K562 (cell line): ENCODE results near the gene AEN. TPM values are rescaled to one million over a fixed set of nuclear protein-coding genes. Genes with fewer than 3 reads are reported as not detected.

Experiments
- ATAC-seq: fragments of 200-7000 bp; cut with Tn5 transposase; 3 replicates; pipeline ENCODE4 v1.9.1; 2020; ENCODE audit warnings: moderate library complexity
- BruUV-seq: library from RNA; stranded (reverse); fragments of 400-500 nt; replicated peaks from 2 replicates; lab custom pipeline; 2021; lab: Mats Ljungman, UMichigan
- CTCF ChIA-PET: fragments of 300-600 bp; formaldehyde crosslinking; extraction: SDS; loops from one replicate; lab custom pipeline; 2021; ENCODE audit warnings: low intra/inter-chr PET ratio; lab: Yijun Ruan, JAX
- POLR2A ChIA-PET: fragments of 300-600, 350-650 bp; sonication (Branson Sonifier 250); formaldehyde crosslinking; extraction: SDS; loops from one replicate; lab custom pipeline; 2021; ENCODE audit warnings: antibody characterized with exemption, inconsistent platforms; lab: Yijun Ruan, JAX
- DNase-seq, 4 experiments: peaks; one replicate each; pipeline versions ENCODE4 v3.0.0 to v3.0.0-alpha.2; 2011 to 2018; ENCODE audit warnings: low spot score in 3 of 4, mixed read lengths in 3 of 4; ENCODE audit errors: extremely low read depth in 1 of 4
- FAIRE-seq: peaks from 2 replicates; lab custom pipeline; 2011; peaks lifted over from hg19 to GRCh38; lab: Jason Lieb, UNC
- H2AFZ ChIP-seq: 2 replicates; pipeline ENCODE4 v1.6.0; 2011; ENCODE audit warnings: low read depth, low read length, control low read depth, inconsistent platforms
- H3K27ac ChIP-seq: fragments of 200-600 bp; 3 replicates; pipeline ENCODE4 v1.8.0; 2011; ENCODE audit warnings: low read depth, mild to moderate bottlenecking, control low read depth, inconsistent platforms, low read length, moderate library complexity, mixed read lengths; ENCODE audit errors: extremely low read depth
- H3K27me3 ChIP-seq, 2 experiments: fragments of 300-600 bp in 1 of 2; 2 replicates in 1 of 2; 3 replicates in 1 of 2; pipeline versions ENCODE4 v1.6.0 to v1.8.0; 2011; ENCODE audit warnings: inconsistent platforms in 2 of 2, low read length in 2 of 2, mild to moderate bottlenecking in 1 of 2, mixed read lengths in 1 of 2, moderate library complexity in 1 of 2; ENCODE audit not compliant: control insufficient read depth in 2 of 2, insufficient read depth in 2 of 2
- H3K36me3 ChIP-seq: fragments of 300-600 bp; 3 replicates; pipeline ENCODE4 v1.8.0; 2011; ENCODE audit warnings: mild to moderate bottlenecking, low read length, inconsistent platforms; ENCODE audit not compliant: control insufficient read depth, insufficient read depth
- H3K4me1 ChIP-seq, 2 experiments: fragments of 200-600 bp in 1 of 2; replicated peaks in 1 of 2; 2 replicates in 1 of 2; 3 replicates in 1 of 2; pipeline versions ENCODE4 v1.5.1 to v1.8.0; 2011; ENCODE audit warnings: inconsistent platforms in 2 of 2, low read length in 2 of 2, mild to moderate bottlenecking in 1 of 2, mixed read lengths in 1 of 2, moderate library complexity in 1 of 2; ENCODE audit not compliant: control insufficient read depth in 2 of 2, insufficient read depth in 2 of 2
- H3K4me2 ChIP-seq: 2 replicates; pipeline ENCODE4 v1.6.1; 2011; ENCODE audit warnings: low read length, control low read depth, inconsistent platforms, mixed read lengths; ENCODE audit not compliant: insufficient read depth
- H3K4me3 ChIP-seq: fragments of 200-600 bp; sonication (generic), shearing (Covaris generic); 2 replicates; pipeline ENCODE4 v1.5.1; 2016; ENCODE audit warnings: control low read depth, inconsistent platforms
- H3K79me2 ChIP-seq: fragments of 200-600 bp; 3 replicates; pipeline ENCODE4 v1.8.0; 2011; ENCODE audit warnings: low read length, inconsistent platforms; ENCODE audit not compliant: control insufficient read depth, insufficient read depth
- H3K9ac ChIP-seq, 2 experiments: 2 replicates each; pipeline versions ENCODE4 v1.6.0 to v1.6.1; 2011; ENCODE audit warnings: low read depth in 2 of 2, low read length in 2 of 2, control low read depth in 1 of 2, inconsistent platforms in 1 of 2, mild to moderate bottlenecking in 1 of 2, mixed read lengths in 1 of 2; ENCODE audit not compliant: insufficient read depth in 1 of 2
- H3K9me1 ChIP-seq: one replicate; pipeline ENCODE4 v1.6.0; 2011; ENCODE audit warnings: inconsistent platforms, mild to moderate bottlenecking, low read length, moderate library complexity; ENCODE audit not compliant: control insufficient read depth, insufficient read depth
- H3K9me3 ChIP-seq: replicated peaks from 2 replicates; pipeline ENCODE4 v1.5.1; 2011; ENCODE audit warnings: low read depth, low read length, inconsistent platforms; ENCODE audit not compliant: control insufficient read depth, insufficient read depth
- H4K20me1 ChIP-seq: replicated peaks from 2 replicates; pipeline ENCODE4 v1.6.1; 2011; ENCODE audit warnings: low read length, inconsistent platforms, mixed read lengths; ENCODE audit not compliant: control insufficient read depth, insufficient read depth
- EGR1 ChIP-seq: fragments of 450-650 bp; conservative IDR thresholded peaks from 2 replicates; pipeline ENCODE4 v1.6.1; 2017; ENCODE audit warnings: mild to moderate bottlenecking
- PRDM10 ChIP-seq: fragments of 450-650 bp; IDR thresholded peaks from 2 replicates; pipeline ENCODE4 v1.6.1; 2018; ENCODE audit not compliant: partially characterized antibody
- WGBS: fragments of 100-300 bp; shearing (Covaris generic); methylation state at CpG from one replicate; pipeline ENCODE4 v1.1.6; 2016; ENCODE audit warnings: low coverage, mixed read lengths; ENCODE audit not compliant: insufficient coverage; ENCODE audit errors: missing lambda C conversion rate; 5-methylcytosine and 5-hydroxymethylcytosine counted together
- in situ Hi-C: fragments of 300-500 bp; cut with MboI; formaldehyde crosslinking; loops from 4 replicates; pipeline ENCODE4 v1.15.0; 2018; ENCODE audit warnings: inconsistent platforms, mixed read lengths
- intact Hi-C: fragments of 100-400 bp; cut with micrococcal nuclease; formaldehyde crosslinking; loops from 2 replicates; pipeline ENCODE4 v1.14.2; 2022
- polyA plus RNA-seq, 8 experiments: library from polyadenylated mRNA; depleted of rRNA in 4 of 8; stranded (reverse) in 5 of 8; unstranded in 3 of 8; fragments of >200 nt; fragmentation: Nextera tagmentation in 2 of 8; fragmentation: Illumina TruSeq in 1 of 8; extraction: Ambion mirVana in 2 of 8; extraction: Trizol in 1 of 8; gene quantifications; 2 replicates each; pipeline versions ENCODE4 v1.2.1 to v1.2.3, GENCODE V29; 2011 to 2014; ENCODE audit warnings: inconsistent platforms in 1 of 8, missing spikeins in 1 of 8
- total RNA-seq, 7 experiments: library from RNA; depleted of rRNA in 6 of 7; stranded (reverse); fragments of >200 nt in 6 of 7; fragmentation: Illumina TruSeq in 2 of 7; extraction: Trizol in 2 of 7; gene quantifications; 2 replicates each; pipeline versions ENCODE4 v1.2.1 to v1.2.3, GENCODE V29; 2011 to 2021; ENCODE audit warnings: low replicate concordance in 1 of 7

The AEN gene
- total and polyA plus RNA-seq, 9 of the 15 experiments (the other 6 are each of a cell fraction or from before 2014, with no cell fraction given) = 9.0 to 51.0 (median 32.8) TPM

GRCh38 chr15:88649286-88649733 is 28.2 kb downstream of the AEN start:
- Histone ChIP-seq H3K4me3 (no peak overlapping the region), H3K9ac (no peak overlapping the region; a peak in 1 of 4 replicates), H4K20me1 (peaks cover 3% of the 10 kb centered on the region; the same call in 1 of the 2 replicates), H3K79me2 (no peaks in the 10 kb centered on the region), H3K9me1 (no peaks in the 10 kb centered on the region), H3K9me3 (no peaks in the 10 kb centered on the region), H3K36me3 (no peaks in the 10 kb centered on the region), H3K27ac (no peak overlapping the region), H3K27me3 (peaks cover 0 to 46% of the 10 kb centered on the region in 2 experiments; a peak in 4 of 5 replicates), H2AFZ (no peak overlapping the region), H3K4me2 (no peak overlapping the region), H3K4me1 (no peaks in the 10 kb centered on the region)
- intact Hi-C loops = no loop called here
- ChIA-PET POLR2A (no interaction called here), CTCF (no interaction called here)
- TF ChIP-seq PRDM10 = no peak
- TF ChIP-seq EGR1 = peak; percentile 42; the same call in 1 of the 2 replicates
- in situ Hi-C loops = no loop called here
- DNase-seq (no peak), FAIRE-seq (no peak), ATAC-seq (no peak)
- 13% methylated on average over 12 of the region's 12 CpGs for WGBS
- no TSS peak for BruUV-seq
